MM.1S (cell line): ENCODE measurements around the gene NIFK.

Experiments
- EZH2phosphoT487 ChIP-seq: fragments of 300-600 bp; sonication (generic); IDR thresholded peaks from 2 replicates; pipeline ENCODE4 v1.6.1; 2018; ENCODE audit warnings: antibody characterized with exemption, low read length
- TF ChIP-seq, protein P1 (sequence below): fragments of 300-600 bp; sonication (generic); IDR thresholded peaks from 2 replicates; pipeline ENCODE4 v1.5.1; 2016; ENCODE audit warnings: antibody characterized with exemption, low read length, mixed read lengths

DNA sequence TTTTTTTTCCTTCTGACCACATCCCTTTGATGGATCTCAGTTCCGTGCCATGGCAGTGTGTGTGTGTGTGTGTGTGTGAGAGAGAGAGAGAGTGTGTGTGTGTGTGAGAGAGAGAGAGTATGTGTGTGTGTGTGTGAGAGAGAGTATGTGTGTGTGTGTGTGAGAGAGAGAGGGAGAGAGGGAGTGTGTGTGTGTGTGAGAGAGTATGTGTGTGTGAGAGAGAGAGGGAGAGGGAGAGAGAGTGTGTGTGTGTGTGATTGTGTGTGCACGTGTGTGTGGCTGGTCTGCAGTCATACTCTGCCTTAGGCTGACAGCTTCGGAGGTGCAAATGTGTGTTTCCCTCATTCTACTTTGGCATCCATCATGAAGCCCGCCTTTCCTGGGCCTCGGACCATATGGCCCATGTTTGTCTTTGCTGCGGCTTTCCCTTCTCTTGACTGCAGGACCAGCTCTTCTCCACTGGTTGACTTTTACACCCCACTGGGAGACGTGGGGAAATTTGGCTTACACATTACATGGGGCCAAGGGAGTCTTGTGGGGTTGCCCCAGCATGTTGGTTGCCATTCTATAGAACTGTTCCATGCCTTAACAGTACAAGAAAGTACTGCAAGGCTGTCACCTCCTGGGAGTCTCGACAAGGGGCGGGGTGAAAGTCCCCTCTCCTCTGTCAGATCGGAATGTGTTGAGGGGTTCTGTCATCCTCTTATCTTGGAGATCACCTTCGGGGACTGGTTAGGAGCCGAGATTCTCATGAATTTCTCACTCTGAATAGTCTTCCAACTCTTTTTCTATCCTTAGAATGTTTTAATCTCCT is 40.4 kb upstream of the NIFK start:
- TF ChIP-seq, protein P1, sequence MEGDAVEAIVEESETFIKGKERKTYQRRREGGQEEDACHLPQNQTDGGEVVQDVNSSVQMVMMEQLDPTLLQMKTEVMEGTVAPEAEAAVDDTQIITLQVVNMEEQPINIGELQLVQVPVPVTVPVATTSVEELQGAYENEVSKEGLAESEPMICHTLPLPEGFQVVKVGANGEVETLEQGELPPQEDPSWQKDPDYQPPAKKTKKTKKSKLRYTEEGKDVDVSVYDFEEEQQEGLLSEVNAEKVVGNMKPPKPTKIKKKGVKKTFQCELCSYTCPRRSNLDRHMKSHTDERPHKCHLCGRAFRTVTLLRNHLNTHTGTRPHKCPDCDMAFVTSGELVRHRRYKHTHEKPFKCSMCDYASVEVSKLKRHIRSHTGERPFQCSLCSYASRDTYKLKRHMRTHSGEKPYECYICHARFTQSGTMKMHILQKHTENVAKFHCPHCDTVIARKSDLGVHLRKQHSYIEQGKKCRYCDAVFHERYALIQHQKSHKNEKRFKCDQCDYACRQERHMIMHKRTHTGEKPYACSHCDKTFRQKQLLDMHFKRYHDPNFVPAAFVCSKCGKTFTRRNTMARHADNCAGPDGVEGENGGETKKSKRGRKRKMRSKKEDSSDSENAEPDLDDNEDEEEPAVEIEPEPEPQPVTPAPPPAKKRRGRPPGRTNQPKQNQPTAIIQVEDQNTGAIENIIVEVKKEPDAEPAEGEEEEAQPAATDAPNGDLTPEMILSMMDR = no peak
- TF ChIP-seq EZH2phosphoT487 = no peak
